HCT116 (cell line): ENCODE results near the gene CDK5RAP2.

Experiments
- JUND ChIP-seq: IDR thresholded peaks from 2 replicates; pipeline ENCODE4 v1.6.1; 2012
- POLR2A ChIP-seq: IDR thresholded peaks from 2 replicates; pipeline ENCODE4 v1.7.0; 2011; ENCODE audit warnings: borderline replicate concordance; ENCODE audit not compliant: insufficient read depth, insufficient read length; ENCODE audit errors: extremely low read depth
- POLR2AphosphoS5 ChIP-seq: IDR thresholded peaks from 2 replicates; pipeline ENCODE4 v1.6.1; 2011; ENCODE audit warnings: mild to moderate bottlenecking, low read depth, low read length, moderate library complexity
- SIN3A ChIP-seq: IDR thresholded peaks from 2 replicates; pipeline ENCODE4 v1.6.1; 2012; ENCODE audit warnings: low read depth
- SRF ChIP-seq: IDR thresholded peaks from 2 replicates; pipeline ENCODE4 v1.6.1; 2012; ENCODE audit warnings: low read depth
- TF ChIP-seq, protein P1 (sequence below): IDR thresholded peaks from 2 replicates; pipeline ENCODE4 v1.6.1; 2011; ENCODE audit warnings: mild to moderate bottlenecking, low read length, moderate library complexity; ENCODE audit not compliant: insufficient replicate concordance; ENCODE audit errors: extremely low read depth
- TF ChIP-seq, protein P2 (sequence below), 3 experiments: fragments of 200-600 bp in 1 of 3; sonication (generic) in 1 of 3; IDR thresholded peaks in 2 of 3; conservative IDR thresholded peaks in 1 of 3; 2 replicates each; pipeline ENCODE4 v1.5.1; 2012 to 2017; ENCODE audit warnings: low read depth in 2 of 3, low read length in 2 of 3, antibody characterized with exemption in 1 of 3, borderline replicate concordance in 1 of 3, control low read depth in 1 of 3, mild to moderate bottlenecking in 1 of 3, mixed read lengths in 1 of 3, mixed run types in 1 of 3, moderate library complexity in 1 of 3; ENCODE audit not compliant: insufficient read depth in 1 of 3

DNA sequence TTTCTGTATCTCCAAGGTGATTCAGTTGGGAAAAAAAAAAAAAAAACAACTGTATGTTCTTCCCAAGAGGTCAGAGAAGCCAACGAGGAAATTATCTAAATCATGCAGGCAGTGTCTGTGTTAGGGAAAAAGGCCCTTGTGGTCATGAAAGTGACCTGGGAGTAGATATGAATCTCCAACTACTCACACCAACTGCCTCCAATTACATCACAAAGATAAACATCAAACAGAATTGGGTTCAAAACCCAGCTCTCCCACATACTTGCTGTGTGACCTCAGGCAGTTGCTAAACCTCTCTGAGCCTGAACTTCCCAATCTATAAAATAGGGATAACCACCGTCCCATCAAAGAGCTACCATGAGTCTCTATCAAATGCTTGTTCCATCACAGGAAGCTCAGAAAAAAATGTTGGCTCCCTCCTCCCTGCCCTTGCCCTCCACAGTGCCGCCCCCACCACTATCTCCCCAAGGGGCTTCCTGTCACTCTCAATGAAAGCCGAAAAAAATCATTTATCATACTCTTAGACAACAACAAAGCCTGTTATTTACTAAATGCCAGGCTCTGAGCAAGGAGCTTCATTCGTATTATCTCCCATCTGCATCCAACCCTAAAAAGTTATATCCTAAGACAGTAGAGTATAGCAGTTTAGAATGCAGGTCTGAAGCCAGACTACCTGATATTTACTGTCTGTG lies 42.9 kb downstream of the CDK5RAP2 start:
- TF ChIP-seq SIN3A (no peak), POLR2A (no peak), POLR2AphosphoS5 (no peak), JUND (no peak), SRF (no peak)
- TF ChIP-seq, protein P1, sequence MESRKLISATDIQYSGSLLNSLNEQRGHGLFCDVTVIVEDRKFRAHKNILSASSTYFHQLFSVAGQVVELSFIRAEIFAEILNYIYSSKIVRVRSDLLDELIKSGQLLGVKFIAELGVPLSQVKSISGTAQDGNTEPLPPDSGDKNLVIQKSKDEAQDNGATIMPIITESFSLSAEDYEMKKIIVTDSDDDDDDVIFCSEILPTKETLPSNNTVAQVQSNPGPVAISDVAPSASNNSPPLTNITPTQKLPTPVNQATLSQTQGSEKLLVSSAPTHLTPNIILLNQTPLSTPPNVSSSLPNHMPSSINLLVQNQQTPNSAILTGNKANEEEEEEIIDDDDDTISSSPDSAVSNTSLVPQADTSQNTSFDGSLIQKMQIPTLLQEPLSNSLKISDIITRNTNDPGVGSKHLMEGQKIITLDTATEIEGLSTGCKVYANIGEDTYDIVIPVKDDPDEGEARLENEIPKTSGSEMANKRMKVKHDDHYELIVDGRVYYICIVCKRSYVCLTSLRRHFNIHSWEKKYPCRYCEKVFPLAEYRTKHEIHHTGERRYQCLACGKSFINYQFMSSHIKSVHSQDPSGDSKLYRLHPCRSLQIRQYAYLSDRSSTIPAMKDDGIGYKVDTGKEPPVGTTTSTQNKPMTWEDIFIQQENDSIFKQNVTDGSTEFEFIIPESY, result no peak
- TF ChIP-seq, protein P2, sequence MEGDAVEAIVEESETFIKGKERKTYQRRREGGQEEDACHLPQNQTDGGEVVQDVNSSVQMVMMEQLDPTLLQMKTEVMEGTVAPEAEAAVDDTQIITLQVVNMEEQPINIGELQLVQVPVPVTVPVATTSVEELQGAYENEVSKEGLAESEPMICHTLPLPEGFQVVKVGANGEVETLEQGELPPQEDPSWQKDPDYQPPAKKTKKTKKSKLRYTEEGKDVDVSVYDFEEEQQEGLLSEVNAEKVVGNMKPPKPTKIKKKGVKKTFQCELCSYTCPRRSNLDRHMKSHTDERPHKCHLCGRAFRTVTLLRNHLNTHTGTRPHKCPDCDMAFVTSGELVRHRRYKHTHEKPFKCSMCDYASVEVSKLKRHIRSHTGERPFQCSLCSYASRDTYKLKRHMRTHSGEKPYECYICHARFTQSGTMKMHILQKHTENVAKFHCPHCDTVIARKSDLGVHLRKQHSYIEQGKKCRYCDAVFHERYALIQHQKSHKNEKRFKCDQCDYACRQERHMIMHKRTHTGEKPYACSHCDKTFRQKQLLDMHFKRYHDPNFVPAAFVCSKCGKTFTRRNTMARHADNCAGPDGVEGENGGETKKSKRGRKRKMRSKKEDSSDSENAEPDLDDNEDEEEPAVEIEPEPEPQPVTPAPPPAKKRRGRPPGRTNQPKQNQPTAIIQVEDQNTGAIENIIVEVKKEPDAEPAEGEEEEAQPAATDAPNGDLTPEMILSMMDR (IDR thresholded peaks at IDR 0.05 in 2 of 3, conservative IDR thresholded peaks at IDR 0.05 in 1 of 3; ENCODE audit: borderline replicate concordance in 1 of 3, insufficient read depth in 1 of 3, low read depth in 2 of 3, low read length in 2 of 3), result no peak
